Body of pancreas (tissue), 4 donors: ENCODE results near the gene MYRIP.
A peak's percentile ranks its signal among the peaks of the same experiment; 100 is the strongest.

Source experiments
- CTCF ChIP-seq, 7 experiments: fragments of 450-650 bp in 4 of 7; fragments of 200-600 bp in 3 of 7; sonication (generic) in 3 of 7; IDR thresholded peaks; one replicate each; pipeline ENCODE4 v1.5.1; 2016 to 2019; ENCODE audit warnings: antibody characterized with exemption in 7 of 7
- POLR2A ChIP-seq, 3 donors: fragments of 450-650 bp; IDR thresholded peaks; one replicate each; pipeline ENCODE4 v1.6.1; 2016; ENCODE audit warnings: antibody characterized with exemption in 3 of 3, mild to moderate bottlenecking in 2 of 3

- TF ChIP-seq CTCF (IDR thresholded peaks at IDR 0.05) (no peak), POLR2A (IDR thresholded peaks at IDR 0.05) (peak in 1 of 3 donors; percentile 19)
Observed at GRCh38 chr3:40086890-40087883, 277.8 kb downstream of the MYRIP start.
